Rectal smooth muscle tissue (tissue), 1 donor: ENCODE results near the gene IRX5.

Source experiments
- H3K27ac ChIP-seq: one replicate; pipeline ENCODE4 v1.7.0; 2013; ENCODE audit warnings: low read depth, low read length, inconsistent platforms
- H3K27me3 ChIP-seq: one replicate; pipeline ENCODE4 v1.7.0; 2013; ENCODE audit warnings: low read length; ENCODE audit not compliant: control insufficient read depth, insufficient read depth
- H3K36me3 ChIP-seq: one replicate; pipeline ENCODE4 v1.7.0; 2013; ENCODE audit warnings: low read length; ENCODE audit not compliant: control insufficient read depth, insufficient read depth
- H3K4me1 ChIP-seq: one replicate; pipeline ENCODE4 v1.7.0; 2013; ENCODE audit warnings: low read length; ENCODE audit not compliant: control insufficient read depth, insufficient read depth
- H3K4me3 ChIP-seq: one replicate; pipeline ENCODE4 v1.7.0; 2013; ENCODE audit warnings: low read length
- H3K9ac ChIP-seq: one replicate; pipeline ENCODE4 v1.7.0; 2013; ENCODE audit warnings: low read length

Gene IRX5

GRCh38 chr16:54968011-54968410 is 37.3 kb downstream of the IRX5 start:
- no peaks in the 10 kb centered on the region for H3K36me3 ChIP-seq
- no peak overlapping the region for H3K27ac ChIP-seq
- H3K4me1 ChIP-seq: no peaks in the 10 kb centered on the region
- no peak overlapping the region for H3K9ac ChIP-seq
- no peak overlapping the region for H3K4me3 ChIP-seq
- no peaks in the 10 kb centered on the region for H3K27me3 ChIP-seq

GRCh38 chr16:54968784-54969183 is 38.1 kb downstream of the IRX5 start:
- H3K36me3 ChIP-seq: no peaks in the 10 kb centered on the region
- H3K27me3 ChIP-seq: no peaks in the 10 kb centered on the region
- H3K27ac ChIP-seq: no peak overlapping the region
- H3K4me3 ChIP-seq: no peak overlapping the region
- no peak overlapping the region for H3K9ac ChIP-seq
- no peaks in the 10 kb centered on the region for H3K4me1 ChIP-seq

GRCh38 chr16:54970016-54970415 is 39.4 kb downstream of the IRX5 start:
- no peaks in the 10 kb centered on the region for H3K36me3 ChIP-seq
- no peaks in the 10 kb centered on the region for H3K4me1 ChIP-seq

GRCh38 chr16:54974367-54974766 is 43.7 kb downstream of the IRX5 start:
- H3K9ac ChIP-seq: no peak overlapping the region
- H3K4me1 ChIP-seq: no peaks in the 10 kb centered on the region
- H3K27ac ChIP-seq: no peak overlapping the region
- no peak overlapping the region for H3K4me3 ChIP-seq
- no peaks in the 10 kb centered on the region for H3K36me3 ChIP-seq
- H3K27me3 ChIP-seq: no peaks in the 10 kb centered on the region

More at GRCh38 chr16:54970016-54970415, 39.4 kb downstream of the IRX5 start:
- no peak overlapping the region for H3K27ac ChIP-seq
- no peak overlapping the region for H3K9ac ChIP-seq
- H3K4me3 ChIP-seq: no peak overlapping the region
- H3K27me3 ChIP-seq: no peaks in the 10 kb centered on the region

GRCh38 chr16:54976651-54977200 is 46.1 kb downstream of the IRX5 start:
- H3K4me3 ChIP-seq: no peak overlapping the region
- no peak overlapping the region for H3K27ac ChIP-seq
- no peaks in the 10 kb centered on the region for H3K36me3 ChIP-seq
- H3K9ac ChIP-seq: no peak overlapping the region
- no peaks in the 10 kb centered on the region for H3K27me3 ChIP-seq
- H3K4me1 ChIP-seq: no peaks in the 10 kb centered on the region

GRCh38 chr16:54977211-54977610 is 46.5 kb downstream of the IRX5 start:
- no peaks in the 10 kb centered on the region for H3K36me3 ChIP-seq
- no peaks in the 10 kb centered on the region for H3K4me1 ChIP-seq
- no peaks in the 10 kb centered on the region for H3K27me3 ChIP-seq
- H3K9ac ChIP-seq: no peak overlapping the region
- H3K27ac ChIP-seq: no peak overlapping the region
- no peak overlapping the region for H3K4me3 ChIP-seq

GRCh38 chr16:54980821-54981220 is 50.2 kb downstream of the IRX5 start:
- Histone ChIP-seq H3K36me3 (no peaks in the 10 kb centered on the region), H3K27ac (no peak overlapping the region), H3K4me1 (no peaks in the 10 kb centered on the region), H3K4me3 (no peak overlapping the region), H3K27me3 (no peaks in the 10 kb centered on the region), H3K9ac (no peak overlapping the region)
